ENCODE results near the gene DNAJB7. TPM values are rescaled to one million over a fixed set of nuclear protein-coding genes. Genes with fewer than 3 reads are reported as not detected.
"Not testable (repeated sequence)": the region's sequence is repeated elsewhere in the genome, so short reads cannot be mapped to it uniquely, and the experiment has no call there.

Gene DNAJB7
- total and polyA plus RNA-seq, 4 donors = not detected

- H3K27ac ChIP-seq (ENCODE audit: low read depth in 1 of 2, low read length in 1 of 2) = no peak overlapping the region
- 84 to 92% methylated on average over 7 of the region's 7 CpGs for WGBS, 2 donors
- DNase-seq (no peak), ATAC-seq (ENCODE audit: insufficient read depth, low FRiP score) (no peak)
- peaks cover 7 to 34% (median 25%) of the 10 kb centered on the region in 4 donors for H3K36me3 ChIP-seq (ENCODE audit: control insufficient read depth in 4 of 4, insufficient read depth in 4 of 4, low read length in 4 of 4)
- H3K4me3 ChIP-seq = no peak overlapping the region
- no peak overlapping the region for H3K9ac ChIP-seq (ENCODE audit: insufficient read depth in 1 of 2, low read length in 2 of 2)
- TF ChIP-seq CTCF (IDR thresholded peaks at IDR 0.05; ENCODE audit: control extremely low read depth, extremely low read depth) = no peak
- no peaks in the 10 kb centered on the region for H3K27me3 ChIP-seq (ENCODE audit: control insufficient read depth in 3 of 3, insufficient read depth in 3 of 3, low read length in 2 of 3)
- H3K9me3 ChIP-seq (ENCODE audit: control insufficient read depth in 4 of 4, insufficient read depth in 3 of 4, low read length in 3 of 4) = no peaks in the 10 kb centered on the region
- H3K4me1 ChIP-seq (ENCODE audit: control insufficient read depth in 5 of 5, insufficient read depth in 5 of 5, low read length in 5 of 5) = no peaks in the 10 kb centered on the region
Observed at GRCh38 chr22:40826984-40827741, 34.8 kb downstream of the DNAJB7 start.

- not testable (repeated sequence) for H3K9ac ChIP-seq (ENCODE audit: insufficient read depth in 1 of 2, low read length in 2 of 2); H3K9me3 ChIP-seq (ENCODE audit: control insufficient read depth in 4 of 4, insufficient read depth in 3 of 4, low read length in 3 of 4); H3K4me1 ChIP-seq (ENCODE audit: control insufficient read depth in 5 of 5, insufficient read depth in 5 of 5, low read length in 5 of 5); H3K27me3 ChIP-seq (ENCODE audit: control insufficient read depth in 3 of 3, insufficient read depth in 3 of 3, low read length in 2 of 3); DNase-seq; H3K27ac ChIP-seq (ENCODE audit: low read depth in 1 of 2, low read length in 1 of 2); H3K4me3 ChIP-seq; ATAC-seq (ENCODE audit: insufficient read depth, low FRiP score)
- peaks cover 3 to 28% (median 25%) of the 10 kb centered on the region in 4 donors for H3K36me3 ChIP-seq (ENCODE audit: control insufficient read depth in 4 of 4, insufficient read depth in 4 of 4, low read length in 4 of 4)
- WGBS, 2 donors = 95 to 98% methylated on average over 2 of the region's 2 CpGs
Observed at GRCh38 chr22:40826292-40826691, 35.6 kb downstream of the DNAJB7 start.

GRCh38 chr22:40823426-40823825 lies 38.5 kb downstream of the DNAJB7 start:
- no peak for DNase-seq
- 68 to 76% methylated on average over 1 of the region's 1 CpG for WGBS, 2 donors
- ATAC-seq (ENCODE audit: insufficient read depth, low FRiP score) = no peak
- no peak for TF ChIP-seq CTCF (IDR thresholded peaks at IDR 0.05; ENCODE audit: control extremely low read depth, extremely low read depth)
- Histone ChIP-seq H3K9ac (ENCODE audit: insufficient read depth in 1 of 2, low read length in 2 of 2) (no peak overlapping the region), H3K36me3 (ENCODE audit: control insufficient read depth in 4 of 4, insufficient read depth in 4 of 4, low read length in 4 of 4) (peaks cover 1 to 15% (median 12%) of the 10 kb centered on the region in 4 donors), H3K4me3 (no peak overlapping the region), H3K4me1 (ENCODE audit: control insufficient read depth in 5 of 5, insufficient read depth in 5 of 5, low read length in 5 of 5) (peaks cover 0 to 9% (median 0%) of the 10 kb centered on the region in 5 donors), H3K27ac (ENCODE audit: low read depth in 1 of 2, low read length in 1 of 2) (no peak overlapping the region), H3K27me3 (ENCODE audit: control insufficient read depth in 3 of 3, insufficient read depth in 3 of 3, low read length in 2 of 3) (no peaks in the 10 kb centered on the region), H3K9me3 (ENCODE audit: control insufficient read depth in 4 of 4, insufficient read depth in 3 of 4, low read length in 3 of 4) (no peaks in the 10 kb centered on the region)

GRCh38 chr22:40819599-40820140 lies 42.2 kb downstream of the DNAJB7 start:
- peaks cover 0 to 22% (median 13%) of the 10 kb centered on the region in 5 donors for H3K4me1 ChIP-seq (ENCODE audit: control insufficient read depth in 5 of 5, insufficient read depth in 5 of 5, low read length in 5 of 5)
- DNase-seq = peak in 1 of 3 donors; percentile 75
- H3K9ac ChIP-seq (ENCODE audit: insufficient read depth in 1 of 2, low read length in 2 of 2) = peak overlapping the region in 1 of 2 donors; percentile 34
- no peaks in the 10 kb centered on the region for H3K9me3 ChIP-seq (ENCODE audit: control insufficient read depth in 4 of 4, insufficient read depth in 3 of 4, low read length in 3 of 4)
- H3K27ac ChIP-seq (ENCODE audit: low read depth in 1 of 2, low read length in 1 of 2) = peak overlapping the region; percentile 55 to 85
- peak overlapping the region; percentile 32 for H3K4me3 ChIP-seq
- no peaks in the 10 kb centered on the region for H3K27me3 ChIP-seq (ENCODE audit: control insufficient read depth in 3 of 3, insufficient read depth in 3 of 3, low read length in 2 of 3)
- ATAC-seq (ENCODE audit: insufficient read depth, low FRiP score) = peak; percentile 10
- peaks cover 0 to 10% (median 10%) of the 10 kb centered on the region in 4 donors for H3K36me3 ChIP-seq (ENCODE audit: control insufficient read depth in 4 of 4, insufficient read depth in 4 of 4, low read length in 4 of 4)
- no peak for TF ChIP-seq CTCF (IDR thresholded peaks at IDR 0.05; ENCODE audit: control extremely low read depth, extremely low read depth)
- 2 to 4% methylated on average over 4 of the region's 4 CpGs for WGBS, 2 donors

Data from lung (tissue), 12 donors.